AG10803 (cell line): ENCODE data around the gene RMDN2.
A peak's percentile ranks its signal among the peaks of the same experiment; 100 is the strongest.

ENCODE experiments used
- DNase-seq: peaks from one replicate; pipeline ENCODE4 v3.0.0; 2010; ENCODE audit warnings: low read depth
- H3K4me3 ChIP-seq: 2 replicates; pipeline ENCODE4 v1.5.1; 2011; ENCODE audit warnings: mild to moderate bottlenecking, low read length, control low read depth
- TF ChIP-seq, protein P1 (sequence below): conservative IDR thresholded peaks from 2 replicates; pipeline ENCODE4 v1.5.1; 2011; ENCODE audit warnings: mild to moderate bottlenecking, low read length, control low read depth, inconsistent platforms

Gene RMDN2

DNA sequence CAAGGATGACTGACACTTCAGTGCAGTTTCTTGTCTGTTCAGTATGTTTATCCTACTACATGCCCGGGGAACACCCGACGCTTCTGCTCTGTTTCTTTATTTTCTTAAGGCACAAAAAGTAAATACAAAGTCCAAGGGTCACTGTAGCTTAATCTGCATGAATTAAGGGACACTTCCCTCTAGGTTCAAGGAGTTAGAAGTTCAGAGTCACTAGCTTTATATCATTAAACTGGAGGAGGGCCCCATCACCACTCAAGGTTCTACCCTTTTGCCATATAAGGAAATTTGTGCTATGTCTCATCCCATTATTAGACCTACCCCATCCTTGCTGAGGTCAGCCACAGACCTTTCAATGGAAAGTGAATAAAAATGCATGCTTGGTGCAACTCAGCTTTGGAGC, 27.6 kb upstream of the RMDN2 start:
- no peak for DNase-seq

DNA sequence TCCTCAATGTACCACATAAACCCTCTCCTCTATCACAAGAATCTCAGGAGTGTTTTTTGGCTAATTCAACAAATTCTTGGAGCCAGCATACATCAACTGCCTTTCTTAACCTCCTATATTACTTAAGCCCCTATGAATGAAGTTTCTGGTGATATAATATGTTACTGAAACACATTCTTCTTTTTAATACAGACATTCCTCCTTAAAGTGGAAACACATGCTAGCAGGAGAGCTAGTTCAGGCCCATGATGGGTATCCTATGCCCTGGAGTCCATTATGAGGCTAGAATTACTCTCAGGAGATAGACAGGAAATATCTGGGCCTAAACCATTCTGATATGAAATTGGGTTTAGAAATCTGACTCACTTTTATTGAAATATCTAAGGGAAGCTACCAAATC, 26.6 kb upstream of the RMDN2 start:
- TF ChIP-seq, protein P1, sequence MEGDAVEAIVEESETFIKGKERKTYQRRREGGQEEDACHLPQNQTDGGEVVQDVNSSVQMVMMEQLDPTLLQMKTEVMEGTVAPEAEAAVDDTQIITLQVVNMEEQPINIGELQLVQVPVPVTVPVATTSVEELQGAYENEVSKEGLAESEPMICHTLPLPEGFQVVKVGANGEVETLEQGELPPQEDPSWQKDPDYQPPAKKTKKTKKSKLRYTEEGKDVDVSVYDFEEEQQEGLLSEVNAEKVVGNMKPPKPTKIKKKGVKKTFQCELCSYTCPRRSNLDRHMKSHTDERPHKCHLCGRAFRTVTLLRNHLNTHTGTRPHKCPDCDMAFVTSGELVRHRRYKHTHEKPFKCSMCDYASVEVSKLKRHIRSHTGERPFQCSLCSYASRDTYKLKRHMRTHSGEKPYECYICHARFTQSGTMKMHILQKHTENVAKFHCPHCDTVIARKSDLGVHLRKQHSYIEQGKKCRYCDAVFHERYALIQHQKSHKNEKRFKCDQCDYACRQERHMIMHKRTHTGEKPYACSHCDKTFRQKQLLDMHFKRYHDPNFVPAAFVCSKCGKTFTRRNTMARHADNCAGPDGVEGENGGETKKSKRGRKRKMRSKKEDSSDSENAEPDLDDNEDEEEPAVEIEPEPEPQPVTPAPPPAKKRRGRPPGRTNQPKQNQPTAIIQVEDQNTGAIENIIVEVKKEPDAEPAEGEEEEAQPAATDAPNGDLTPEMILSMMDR: no peak
- no peak overlapping the region for H3K4me3 ChIP-seq
- DNase-seq: peak; percentile 81

More for the DNA sequence above, 27.6 kb upstream of the RMDN2 start:
- TF ChIP-seq, protein P1: no peak
- H3K4me3 ChIP-seq: no peak overlapping the region

- no peak overlapping the region for H3K4me3 ChIP-seq
These were observed 22.1 kb upstream of the RMDN2 start for GRCh38 chr2:37902991-37903390.

GRCh38 chr2:37904425-37904824, 20.7 kb upstream of the RMDN2 start:
- TF ChIP-seq, protein P1: no peak
- no peak for DNase-seq
- no peak overlapping the region for H3K4me3 ChIP-seq

More at GRCh38 chr2:37902991-37903390, 22.1 kb upstream of the RMDN2 start:
- TF ChIP-seq, protein P1: no peak
- no peak for DNase-seq

GRCh38 chr2:37904993-37905392, 20.1 kb upstream of the RMDN2 start:
- DNase-seq: no peak
- no peak overlapping the region for H3K4me3 ChIP-seq

GRCh38 chr2:37906131-37906530, 19.0 kb upstream of the RMDN2 start:
- no peak overlapping the region for H3K4me3 ChIP-seq
- TF ChIP-seq, protein P1: no peak
- DNase-seq: no peak

More at GRCh38 chr2:37904993-37905392, 20.1 kb upstream of the RMDN2 start:
- TF ChIP-seq, protein P1: no peak

DNA sequence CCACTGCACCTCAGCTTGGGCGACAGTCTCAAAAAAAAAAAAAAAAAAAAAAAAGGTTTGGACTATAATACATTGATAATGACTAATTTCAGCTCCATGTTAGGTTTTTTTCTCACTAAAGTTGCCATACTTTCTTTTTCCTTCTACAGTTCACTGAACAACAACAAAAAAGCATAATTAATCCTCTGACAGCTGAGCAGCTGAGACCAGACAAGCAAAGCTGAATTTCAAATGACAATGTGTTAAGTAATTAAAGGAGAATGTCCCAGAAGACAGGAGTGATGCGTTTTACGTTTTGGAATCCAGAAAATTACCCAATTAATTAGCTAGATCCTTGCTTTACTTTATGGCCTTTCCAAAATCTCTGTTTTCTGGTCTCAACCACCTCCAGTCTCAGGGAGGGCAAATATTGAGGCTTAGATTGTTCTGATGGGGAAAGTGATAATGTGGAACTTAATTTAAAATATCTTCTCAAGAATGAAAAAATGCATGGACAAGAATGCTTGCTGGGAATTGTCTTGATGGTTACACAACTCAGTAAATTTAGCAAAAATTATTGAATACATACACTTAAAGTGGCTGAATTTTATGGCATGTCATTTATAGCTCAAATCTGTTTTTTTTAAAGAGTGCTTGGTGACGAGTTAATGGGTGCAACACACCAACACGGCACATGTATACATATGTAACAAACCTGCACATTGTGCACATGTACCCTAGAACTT, 17.4 kb upstream of the RMDN2 start:
- H3K4me3 ChIP-seq: no peak overlapping the region
- peak; percentile 67 for DNase-seq
- TF ChIP-seq, protein P1: no peak
